Activated B cell treated with CpG ODN at 0.5 μM for 24 hours (primary cell): ENCODE measurements around the gene DCXR. TPM values are rescaled to one million over a fixed set of nuclear protein-coding genes. Genes with fewer than 3 reads are reported as not detected.

Source experiments
- ATAC-seq: fragments of 200-7000 bp; cut with Tn5 transposase; one replicate; pipeline ENCODE4 v1.10.0; 2021; ENCODE audit warnings: low read depth, mild to moderate bottlenecking, moderate library complexity
- CTCF ChIA-PET: fragments of 350-600 bp; sonication (Branson Sonifier 250); formaldehyde crosslinking; loops from one replicate; lab custom pipeline; 2021; ENCODE audit warnings: antibody characterized with exemption; lab: Charles Lee
- POLR2A ChIA-PET: fragments of 350-600 bp; sonication (Branson Sonifier 250); formaldehyde crosslinking; loops from one replicate; lab custom pipeline; 2021; ENCODE audit warnings: antibody characterized with exemption; lab: Charles Lee
- DNase-seq: peaks from one replicate; pipeline ENCODE4 v3.0.0; 2022
- H3K27ac Mint-ChIP-seq: one replicate; pipeline ENCODE4 v1.8.0; 2020; ENCODE audit warnings: mixed read lengths
- H3K27me3 Mint-ChIP-seq: one replicate; pipeline ENCODE4 v1.8.0; 2021; ENCODE audit warnings: mixed read lengths
- H3K36me3 Mint-ChIP-seq: one replicate; pipeline ENCODE4 v1.8.0; 2021; ENCODE audit warnings: low read depth, mixed read lengths
- H3K4me1 Mint-ChIP-seq: one replicate; pipeline ENCODE4 v1.8.0; 2021; ENCODE audit warnings: mixed read lengths
- H3K4me3 Mint-ChIP-seq: one replicate; pipeline ENCODE4 v1.8.0; 2020; ENCODE audit warnings: mild to moderate bottlenecking, mixed read lengths
- H3K9me3 Mint-ChIP-seq: one replicate; pipeline ENCODE4 v1.8.0; 2020; ENCODE audit warnings: mixed read lengths
- CTCF ChIP-seq: fragments of 200-600 bp; IDR thresholded peaks from one replicate; pipeline ENCODE4 v1.8.0; 2022; ENCODE audit warnings: antibody characterized with exemption, mild to moderate bottlenecking
- intact Hi-C: fragments of 100-400 bp; cut with micrococcal nuclease; formaldehyde crosslinking; loops from one replicate; pipeline ENCODE4 v1.15.1; 2024
- total RNA-seq: library from RNA; stranded (reverse); gene quantifications from 2 replicates; pipeline ENCODE4 v1.2.3, GENCODE V29; 2022

The DCXR gene
- total RNA-seq, 1 donor from 2014 or later: 84.3 TPM

GRCh38 chr17:82016875-82017459 is 20.5 kb downstream of the DCXR start:
- H3K4me1 Mint-ChIP-seq: peaks cover 12% of the 10 kb centered on the region
- ChIA-PET CTCF (interaction anchor here (1.8 kb wide), 1 partner anchor 57 kb away, joined by 7 read pairs; no protein-coding TSS in a partner anchor), POLR2A (no interaction called here)
- no peak overlapping the region for H3K4me3 Mint-ChIP-seq
- H3K27ac Mint-ChIP-seq: no peak overlapping the region
- H3K27me3 Mint-ChIP-seq: no peaks in the 10 kb centered on the region
- no peaks in the 10 kb centered on the region for H3K9me3 Mint-ChIP-seq
- intact Hi-C loops: no loop called here
- peaks cover 4% of the 10 kb centered on the region for H3K36me3 Mint-ChIP-seq
- ATAC-seq (no peak), DNase-seq (no peak)
- TF ChIP-seq CTCF: no peak

GRCh38 chr17:82016061-82016874 is 21.2 kb downstream of the DCXR start:
- TF ChIP-seq CTCF: no peak
- Mint-ChIP-seq H3K27ac (no peak overlapping the region), H3K4me3 (no peak overlapping the region), H3K9me3 (no peaks in the 10 kb centered on the region), H3K27me3 (no peaks in the 10 kb centered on the region), H3K36me3 (peaks cover 4% of the 10 kb centered on the region), H3K4me1 (peaks cover 5% of the 10 kb centered on the region)
- ChIA-PET CTCF (no interaction called here), POLR2A (no interaction called here)
- ATAC-seq: no peak
- DNase-seq: no peak
- intact Hi-C loops: no loop called here

GRCh38 chr17:82015311-82015971 is 22.1 kb downstream of the DCXR start:
- Mint-ChIP-seq H3K36me3 (peaks cover 4% of the 10 kb centered on the region), H3K4me3 (no peak overlapping the region), H3K27me3 (no peaks in the 10 kb centered on the region), H3K9me3 (no peaks in the 10 kb centered on the region), H3K27ac (no peak overlapping the region), H3K4me1 (no peaks in the 10 kb centered on the region)
- ATAC-seq (no peak), DNase-seq (no peak)
- intact Hi-C loops: no loop called here
- TF ChIP-seq CTCF: no peak
- POLR2A ChIA-PET: no interaction called here
- CTCF ChIA-PET: no interaction called here

GRCh38 chr17:82014971-82015310 is 22.6 kb downstream of the DCXR start:
- H3K36me3 Mint-ChIP-seq: peaks cover 4% of the 10 kb centered on the region
- H3K27me3 Mint-ChIP-seq: no peaks in the 10 kb centered on the region
- no peak for ATAC-seq
- POLR2A ChIA-PET: no interaction called here
- no peak overlapping the region for H3K27ac Mint-ChIP-seq
- intact Hi-C loops: no loop called here
- no peaks in the 10 kb centered on the region for H3K4me1 Mint-ChIP-seq
- no peak for TF ChIP-seq CTCF
- no peaks in the 10 kb centered on the region for H3K9me3 Mint-ChIP-seq
- no peak for DNase-seq
- CTCF ChIA-PET: no interaction called here
- no peak overlapping the region for H3K4me3 Mint-ChIP-seq

GRCh38 chr17:82014432-82014831 is 23.1 kb downstream of the DCXR start:
- TF ChIP-seq CTCF: no peak
- no peak overlapping the region for H3K4me3 Mint-ChIP-seq
- H3K9me3 Mint-ChIP-seq: no peaks in the 10 kb centered on the region
- ATAC-seq: no peak
- H3K4me1 Mint-ChIP-seq: no peaks in the 10 kb centered on the region
- ChIA-PET CTCF (no interaction called here), POLR2A (no interaction called here)
- intact Hi-C loops: no loop called here
- no peak overlapping the region for H3K27ac Mint-ChIP-seq
- DNase-seq: no peak
- peaks cover 4% of the 10 kb centered on the region for H3K36me3 Mint-ChIP-seq
- no peaks in the 10 kb centered on the region for H3K27me3 Mint-ChIP-seq
